GM21360 (cell line): ENCODE measurements around the gene CCDC85B.

ENCODE experiments used
- ATAC-seq: cut with Tn5 transposase; IDR thresholded peaks from one replicate; pipeline ENCODE4 v1.9.1; 2021; ENCODE audit warnings: mild to moderate bottlenecking, moderate library complexity; ENCODE audit not compliant: unreplicated experiment

Gene CCDC85B

DNA sequence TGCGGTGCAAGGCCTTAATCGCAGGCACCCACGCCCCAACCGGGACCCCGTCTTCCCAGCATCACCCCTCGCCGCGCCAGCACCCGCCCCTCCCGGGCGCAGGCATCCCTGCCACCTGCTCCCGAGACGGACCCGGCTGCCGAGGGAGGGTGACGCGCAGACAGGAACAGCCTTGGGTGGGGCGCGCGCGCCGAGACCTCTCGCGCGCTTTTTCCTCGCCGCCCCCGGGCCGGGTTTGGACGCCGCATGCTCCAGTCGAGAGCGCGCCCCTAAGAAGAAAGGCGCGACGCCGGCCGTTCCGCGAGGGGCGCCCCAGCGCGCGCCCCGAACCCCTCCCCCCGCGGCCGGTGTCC is 33.0 kb upstream of the CCDC85B start:
- ATAC-seq: peak; percentile 1

DNA sequence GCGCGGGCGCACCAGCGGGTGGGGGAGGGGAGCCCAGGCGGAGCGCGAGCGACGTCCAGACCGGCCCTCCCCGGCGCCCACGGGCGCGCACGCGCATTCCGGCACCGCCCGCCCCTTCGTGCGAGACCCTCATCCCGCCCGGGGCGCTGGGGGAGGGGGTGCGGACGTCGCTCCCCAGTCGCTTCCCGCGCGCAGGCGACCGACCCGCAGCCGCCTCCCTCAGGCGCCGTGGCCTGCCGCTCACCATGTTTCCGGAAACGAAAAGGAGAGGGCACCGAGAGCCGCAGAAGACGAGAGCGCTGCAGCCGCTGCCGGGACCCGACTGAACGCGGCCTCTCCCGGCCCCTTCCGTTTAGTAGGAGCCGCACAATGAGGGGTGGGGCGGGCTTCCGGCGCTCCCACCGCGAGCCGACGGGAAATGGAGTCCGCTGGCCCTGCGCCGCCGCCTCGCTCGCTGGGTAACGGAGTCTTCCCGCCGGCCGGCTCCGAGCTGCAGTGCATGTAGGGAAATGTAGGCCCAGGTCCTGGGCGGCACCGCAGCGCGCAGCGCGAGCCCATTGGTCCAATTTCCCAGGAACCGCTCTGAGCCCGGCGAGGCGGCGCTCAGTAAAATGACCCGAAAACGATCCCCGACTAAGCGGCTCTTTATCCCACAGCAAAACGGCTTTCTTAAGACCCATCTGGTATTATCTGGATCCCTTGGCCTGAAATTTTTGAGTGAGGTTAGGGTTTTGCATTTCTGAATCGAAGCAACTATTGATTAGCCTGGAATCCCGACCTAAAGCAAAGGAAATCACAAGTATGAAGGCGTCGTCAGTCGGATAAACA is 32.4 kb upstream of the CCDC85B start, which contains the start of gene CFL1:
Gene CFL1 (minus strand): TSS at position 328 of the 828 bp plus-strand sequence. CDS start 81 bp downstream, at position 247.
- peak; percentile 42 for ATAC-seq

DNA sequence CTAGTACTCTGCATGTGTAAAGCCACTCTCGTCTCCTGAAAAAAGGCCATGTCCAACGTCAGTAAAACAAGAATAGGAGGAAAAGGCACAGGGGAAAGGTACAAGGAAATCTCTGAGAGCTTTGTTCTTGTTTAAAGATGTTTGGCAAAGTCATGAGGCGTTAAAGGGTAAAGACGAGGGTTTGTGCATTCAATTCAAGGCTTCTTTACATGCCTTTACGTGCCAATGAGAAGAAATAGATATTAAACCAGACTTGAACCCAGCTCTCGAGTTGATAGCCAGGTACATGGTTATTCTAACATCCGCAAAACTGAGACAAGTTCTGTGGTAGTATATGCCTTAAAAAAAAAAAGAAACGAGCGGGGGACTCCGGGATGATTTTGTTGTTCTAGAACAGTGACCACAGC is 31.8 kb upstream of the CCDC85B start:
- ATAC-seq: no peak

DNA sequence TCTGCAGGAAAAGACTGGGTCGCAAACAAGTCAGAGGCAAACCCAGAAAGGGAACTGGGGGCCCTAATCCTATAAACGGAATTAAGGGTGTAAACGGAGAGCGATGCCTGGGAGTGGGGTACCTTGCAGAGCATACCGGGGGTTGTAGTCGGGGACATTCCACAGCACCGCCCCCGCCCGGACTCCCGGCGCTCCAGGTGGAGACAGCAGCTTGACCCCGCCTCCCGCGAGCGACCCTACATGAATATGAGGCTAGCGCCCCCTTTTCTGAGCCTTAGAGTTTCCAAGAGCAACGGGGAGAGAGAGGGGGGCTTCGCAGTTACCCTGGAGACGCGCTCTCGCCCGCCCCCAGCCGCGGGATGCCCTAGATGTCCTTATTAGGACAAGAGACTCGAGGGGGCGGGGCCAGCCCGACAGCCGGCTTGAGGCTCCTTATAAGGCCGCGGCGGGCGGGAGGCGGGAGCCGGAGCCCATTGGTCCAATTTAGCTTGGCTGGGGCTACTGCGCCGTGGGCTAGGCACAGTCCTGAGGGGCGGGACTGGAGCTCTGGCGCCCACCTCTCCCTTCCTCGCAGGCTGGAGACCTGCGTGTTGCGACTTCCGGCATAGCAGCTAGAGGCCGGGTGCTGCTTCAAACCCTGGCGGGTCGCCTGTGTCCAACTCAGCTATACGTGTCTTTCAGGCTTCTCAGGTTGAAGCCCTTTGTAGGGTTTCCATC is 31.2 kb upstream of the CCDC85B start:
- peak; percentile 49 for ATAC-seq

DNA sequence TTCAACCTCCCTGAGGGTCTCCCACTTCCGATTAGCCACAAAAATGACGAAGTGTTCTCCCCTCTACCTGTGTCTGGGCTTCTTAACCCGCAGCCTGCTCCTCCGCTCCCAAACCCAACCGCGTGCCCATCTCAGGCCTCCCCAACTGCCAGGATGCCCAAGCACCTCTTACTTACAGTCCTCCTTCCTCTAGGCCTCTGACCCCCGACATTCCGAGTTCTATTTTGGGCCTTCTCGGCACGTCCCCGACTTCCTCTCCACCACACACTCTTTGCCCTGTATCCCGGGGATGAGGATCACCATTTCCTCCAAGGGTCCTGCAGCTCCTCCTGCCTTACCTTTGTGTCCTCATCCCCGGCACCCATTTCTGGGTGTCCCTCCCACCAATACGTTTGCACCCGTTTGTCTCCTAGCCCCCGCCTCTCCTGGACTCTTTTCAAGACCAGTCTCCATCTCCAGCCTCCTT is 30.6 kb upstream of the CCDC85B start:
- no peak for ATAC-seq

DNA sequence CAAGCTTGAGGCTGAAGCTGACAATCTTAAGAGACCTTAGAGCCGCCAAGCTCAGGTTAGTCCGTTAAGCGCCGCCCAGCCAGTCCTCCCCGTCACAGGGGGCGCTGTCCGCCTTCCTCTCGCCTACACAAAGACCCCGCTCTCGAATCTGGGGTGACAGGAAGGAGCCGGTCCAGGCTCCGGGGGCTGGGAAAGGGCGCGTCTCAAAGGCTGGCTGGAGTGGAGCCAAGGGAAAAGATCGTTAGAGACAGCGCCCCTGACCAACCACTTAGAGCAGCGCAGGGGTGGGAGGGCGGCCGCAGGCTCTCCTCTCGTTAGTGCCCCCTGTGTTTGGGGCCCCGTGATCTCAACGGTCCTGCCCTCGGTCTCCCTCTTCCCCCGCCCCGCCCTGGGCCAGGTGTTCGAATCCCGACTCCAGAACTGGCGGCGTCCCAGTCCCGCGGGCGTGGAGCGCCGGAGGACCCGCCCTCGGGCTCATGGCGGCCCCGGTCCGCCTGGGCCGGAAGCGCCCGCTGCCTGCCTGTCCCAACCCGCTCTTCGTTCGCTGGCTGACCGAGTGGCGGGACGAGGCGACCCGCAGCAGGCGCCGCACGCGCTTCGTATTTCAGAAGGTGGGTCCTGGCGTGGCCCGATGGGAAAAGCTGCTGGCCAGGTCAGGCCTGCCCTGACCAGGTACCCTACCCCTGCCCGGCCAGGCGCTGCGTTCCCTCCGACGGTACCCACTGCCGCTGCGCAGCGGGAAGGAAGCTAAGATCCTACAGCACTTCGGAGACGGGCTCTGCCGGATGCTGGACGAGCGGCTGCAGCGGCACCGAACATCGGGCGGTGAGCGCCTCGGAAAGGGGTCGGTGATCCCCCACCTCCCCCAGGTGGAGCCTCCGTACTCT is 30.0 kb upstream of the CCDC85B start, which contains the start of gene MUS81:
Gene MUS81 (plus strand): TSS at position 156 of the 887 bp plus-strand sequence. CDS start 321 bp downstream, at position 477.
- ATAC-seq: peak; percentile 21

DNA sequence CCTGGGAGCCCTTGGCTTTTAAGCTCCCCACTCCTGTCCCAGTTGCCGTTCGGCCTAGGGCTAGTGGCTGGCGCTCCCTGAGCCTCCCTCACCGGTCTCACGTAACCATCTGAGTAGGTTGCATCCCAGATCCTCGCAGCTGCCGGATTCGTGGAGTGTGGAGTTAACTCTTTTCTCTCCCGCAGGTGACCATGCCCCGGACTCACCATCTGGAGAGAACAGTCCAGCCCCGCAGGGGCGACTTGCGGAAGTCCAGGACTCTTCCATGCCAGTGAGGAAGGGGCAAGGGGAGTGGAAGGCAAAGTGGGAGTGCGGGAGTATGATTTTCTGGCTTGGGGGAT is 29.3 kb upstream of the CCDC85B start:
- ATAC-seq: no peak

DNA sequence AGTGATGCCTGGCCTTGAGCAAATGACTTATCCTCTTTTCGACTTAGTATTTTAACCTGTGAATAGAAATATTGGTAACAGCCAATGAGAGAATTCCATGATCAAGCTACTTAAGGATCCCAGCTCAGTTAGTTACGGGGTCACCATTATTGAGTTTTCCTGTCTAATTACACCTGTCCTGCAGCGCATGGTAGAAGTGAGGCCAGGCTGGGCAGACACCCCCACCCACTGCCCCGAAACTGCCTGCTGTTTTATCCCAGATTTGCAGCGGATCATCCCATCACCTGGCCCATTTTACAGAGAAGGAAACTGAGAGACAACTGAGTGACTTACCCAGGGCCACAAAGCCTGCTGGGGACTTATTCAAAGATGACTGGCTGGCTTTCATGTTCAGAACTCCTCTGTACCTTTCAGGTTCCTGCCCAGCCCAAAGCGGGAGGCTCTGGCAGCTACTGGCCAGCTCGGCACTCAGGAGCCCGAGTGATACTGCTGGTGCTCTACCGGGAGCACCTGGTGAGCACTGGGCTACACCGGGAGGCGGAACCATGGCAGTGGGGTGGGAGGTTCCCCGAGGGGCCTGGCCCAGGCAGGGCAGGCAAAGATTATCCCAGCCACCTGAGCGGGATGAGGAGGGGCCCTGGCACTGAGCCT is 28.8 kb upstream of the CCDC85B start:
- ATAC-seq: no peak

DNA sequence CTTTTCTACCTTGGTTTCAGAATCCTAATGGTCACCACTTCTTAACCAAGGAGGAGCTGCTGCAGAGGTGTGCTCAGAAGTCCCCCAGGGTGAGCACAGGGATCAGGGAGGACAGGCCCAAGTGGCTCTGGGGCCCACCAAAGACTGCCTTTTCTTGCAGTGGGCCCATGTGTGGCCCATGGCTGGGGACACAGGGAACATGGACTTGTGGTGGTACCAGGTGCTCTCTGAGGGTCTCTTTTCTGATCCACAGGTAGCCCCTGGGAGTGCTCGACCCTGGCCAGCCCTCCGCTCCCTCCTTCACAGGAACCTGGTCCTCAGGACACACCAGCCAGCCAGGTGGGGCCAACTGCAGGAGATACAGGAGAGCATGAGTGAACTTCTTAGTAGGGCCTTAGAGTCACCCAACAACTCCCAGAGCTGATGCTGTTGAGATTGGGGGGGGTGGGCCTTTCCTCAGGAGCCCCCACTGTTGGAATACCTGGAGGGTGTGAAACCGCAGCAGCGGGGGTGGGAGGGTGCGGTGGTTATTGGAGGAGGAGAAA is 28.2 kb upstream of the CCDC85B start:
- ATAC-seq: no peak

DNA sequence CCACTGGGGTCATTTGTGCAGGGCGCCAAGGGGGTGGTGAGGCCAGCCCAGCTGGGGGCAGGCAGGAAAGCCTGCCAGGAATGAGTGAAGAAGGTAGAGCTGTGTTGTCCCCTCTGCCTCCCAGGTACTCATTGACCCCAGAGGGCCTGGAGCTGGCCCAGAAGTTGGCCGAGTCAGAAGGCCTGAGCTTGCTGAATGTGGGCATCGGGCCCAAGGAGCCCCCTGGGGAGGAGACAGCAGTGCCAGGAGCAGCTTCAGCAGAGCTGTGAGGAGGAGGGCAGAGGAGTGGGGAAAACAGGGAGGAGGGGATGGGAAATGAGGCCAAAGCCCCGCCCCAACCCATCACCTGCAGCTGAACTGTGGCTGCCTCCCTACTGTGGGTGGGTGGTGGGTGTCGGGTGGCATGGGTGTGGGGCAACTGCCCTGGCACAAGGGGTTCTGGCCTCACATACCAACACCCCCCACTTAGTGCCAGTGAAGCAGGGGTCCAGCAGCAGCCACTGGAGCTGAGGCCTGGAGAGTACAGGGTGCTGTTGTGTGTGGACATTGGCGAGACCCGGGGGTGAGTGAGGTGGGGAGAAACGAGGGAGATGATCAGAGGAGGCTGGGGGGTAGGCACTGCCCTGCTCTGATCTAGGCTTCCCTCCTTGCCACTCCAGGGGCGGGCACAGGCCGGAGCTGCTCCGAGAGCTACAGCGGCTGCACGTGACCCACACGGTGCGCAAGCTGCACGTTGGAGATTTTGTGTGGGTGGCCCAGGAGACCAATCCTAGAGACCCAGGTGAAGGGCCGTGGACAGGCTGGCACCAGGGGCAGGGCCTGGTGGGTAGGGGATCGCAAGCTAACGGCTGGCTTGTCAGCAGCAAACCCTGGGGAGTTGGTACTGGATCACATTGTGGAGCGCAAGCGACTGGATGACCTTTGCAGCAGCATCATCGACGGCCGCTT is 27.3 kb upstream of the CCDC85B start:
- ATAC-seq: no peak

DNA sequence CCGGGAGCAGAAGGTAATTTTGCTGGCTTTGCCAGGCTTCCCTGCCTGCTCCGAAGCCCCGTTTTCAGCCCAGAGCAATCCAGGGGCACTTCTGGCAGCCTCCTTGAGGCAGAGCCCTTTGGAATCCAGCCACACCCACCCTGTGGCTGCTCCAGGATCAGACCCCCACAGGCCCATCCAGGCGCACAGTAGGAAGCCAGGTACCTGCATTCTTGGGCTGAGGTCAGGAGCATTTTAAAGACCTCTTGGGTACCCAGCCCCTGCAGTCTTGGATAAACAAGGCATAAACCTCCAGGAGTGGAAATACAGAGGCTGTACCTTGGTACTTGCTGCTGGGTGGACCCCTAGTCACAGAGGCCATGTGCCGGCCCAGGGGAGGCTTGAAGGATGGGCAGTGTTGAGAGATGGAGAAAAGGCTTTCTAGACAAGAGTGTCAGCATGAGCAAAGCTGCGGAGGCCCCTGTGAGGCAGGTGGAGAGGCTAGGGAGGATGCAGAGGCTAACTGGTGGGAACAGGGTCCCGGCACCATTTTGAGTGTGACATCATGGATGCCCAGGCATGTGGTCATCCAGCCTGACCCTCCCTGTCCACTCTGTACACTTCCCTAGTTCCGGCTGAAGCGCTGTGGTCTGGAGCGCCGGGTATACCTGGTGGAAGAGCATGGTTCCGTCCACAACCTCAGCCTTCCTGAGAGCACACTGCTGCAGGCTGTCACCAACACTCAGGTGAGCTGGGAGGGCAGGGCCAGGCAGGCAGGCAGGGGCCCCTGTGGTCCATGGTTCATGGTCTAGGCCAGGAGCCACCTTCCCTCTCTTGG is 26.4 kb upstream of the CCDC85B start:
- ATAC-seq: no peak

DNA sequence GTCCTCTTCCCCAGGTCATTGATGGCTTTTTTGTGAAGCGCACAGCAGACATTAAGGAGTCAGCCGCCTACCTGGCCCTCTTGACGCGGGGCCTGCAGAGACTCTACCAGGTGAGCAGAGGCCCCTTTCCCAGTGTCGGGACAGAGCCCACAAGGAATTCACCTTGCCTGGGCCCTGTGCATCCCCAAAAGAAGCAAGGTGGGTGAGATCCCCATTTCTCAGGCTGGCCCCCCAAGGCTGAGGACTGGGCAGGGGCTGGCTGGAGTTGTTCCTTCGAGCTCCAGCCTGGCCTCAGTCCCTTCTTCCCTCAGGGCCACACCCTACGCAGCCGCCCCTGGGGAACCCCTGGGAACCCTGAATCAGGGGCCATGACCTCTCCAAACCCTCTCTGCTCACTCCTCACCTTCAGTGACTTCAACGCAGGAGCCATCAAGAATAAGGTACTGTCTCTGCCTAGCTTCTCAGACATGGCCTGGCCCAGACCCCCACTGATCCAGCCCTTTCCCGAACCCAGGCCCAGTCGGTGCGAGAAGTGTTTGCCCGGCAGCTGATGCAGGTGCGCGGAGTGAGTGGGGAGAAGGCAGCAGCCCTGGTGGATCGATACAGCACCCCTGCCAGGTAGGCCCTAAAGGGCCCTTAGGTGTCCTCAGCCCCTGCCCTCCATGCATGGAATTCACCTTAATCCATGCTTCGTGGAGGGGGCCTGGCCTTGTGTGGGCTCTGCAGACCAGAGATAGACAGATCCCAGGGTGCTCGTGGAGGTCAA is 25.6 kb upstream of the CCDC85B start:
- no peak for ATAC-seq

DNA sequence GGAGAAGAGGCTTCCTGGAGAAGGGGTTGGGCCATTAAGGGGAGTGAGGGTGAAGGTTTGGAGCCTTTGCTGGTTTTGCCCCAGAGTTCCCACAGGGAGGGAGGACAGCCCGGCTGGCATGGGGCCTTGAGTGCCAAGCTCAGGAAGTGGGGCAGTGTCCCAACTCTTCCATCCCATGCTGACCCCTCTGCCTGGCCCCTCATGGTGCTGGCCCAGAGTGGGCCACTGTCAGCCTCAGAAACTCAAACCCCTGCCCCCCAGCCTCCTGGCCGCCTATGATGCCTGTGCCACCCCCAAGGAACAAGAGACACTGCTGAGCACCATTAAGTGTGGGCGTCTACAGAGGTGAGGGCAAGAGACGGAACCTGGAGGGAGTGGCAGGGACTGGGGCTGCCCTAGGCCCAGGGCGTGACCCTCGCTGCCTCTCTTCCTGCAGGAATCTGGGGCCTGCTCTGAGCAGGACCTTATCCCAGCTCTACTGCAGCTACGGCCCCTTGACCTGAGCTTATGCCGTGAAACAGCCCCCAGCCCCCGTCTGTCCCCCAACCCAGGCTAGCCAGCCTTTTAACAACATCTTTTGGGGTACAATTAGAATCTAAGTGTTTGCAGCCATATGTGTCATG is 24.8 kb upstream of the CCDC85B start:
- ATAC-seq: no peak

DNA sequence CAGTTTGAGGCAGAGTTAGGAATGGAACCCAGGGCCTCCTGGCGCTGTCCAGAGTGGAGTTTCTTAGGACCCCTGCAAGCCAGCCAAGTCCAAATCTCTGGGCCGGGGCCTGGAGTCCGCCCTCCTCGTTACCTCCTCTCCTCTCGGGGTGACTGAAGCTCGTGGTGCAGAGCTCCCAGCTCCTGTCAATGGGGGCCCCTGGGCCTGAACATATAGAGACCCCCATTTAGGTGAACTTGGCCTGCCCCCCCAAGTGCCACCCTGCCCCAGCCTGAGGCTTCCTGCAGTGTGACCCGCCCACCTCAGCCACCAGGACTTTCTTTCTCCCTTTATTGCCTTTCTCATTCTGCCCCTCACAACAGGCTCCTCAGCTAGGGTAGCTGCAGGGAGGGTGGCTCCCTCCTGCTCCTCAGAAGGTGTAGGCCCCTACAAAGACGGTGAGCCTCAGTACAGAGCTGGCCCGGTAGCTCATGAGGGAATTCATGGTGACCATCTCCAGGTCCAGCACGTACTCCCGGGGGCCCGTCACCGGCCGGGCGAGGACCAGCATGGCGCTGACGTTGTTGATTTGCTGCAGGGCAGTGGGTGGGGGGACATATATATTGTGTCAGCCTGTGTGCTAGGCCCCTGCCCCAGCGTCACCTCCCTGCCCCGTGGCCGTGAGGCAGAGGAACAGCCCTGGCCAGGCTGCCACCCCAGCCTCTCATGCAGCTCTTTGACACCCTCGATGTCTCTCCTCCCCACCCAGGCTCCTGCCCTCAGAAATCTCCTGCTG is 23.8 kb upstream of the CCDC85B start:
- no peak for ATAC-seq

DNA sequence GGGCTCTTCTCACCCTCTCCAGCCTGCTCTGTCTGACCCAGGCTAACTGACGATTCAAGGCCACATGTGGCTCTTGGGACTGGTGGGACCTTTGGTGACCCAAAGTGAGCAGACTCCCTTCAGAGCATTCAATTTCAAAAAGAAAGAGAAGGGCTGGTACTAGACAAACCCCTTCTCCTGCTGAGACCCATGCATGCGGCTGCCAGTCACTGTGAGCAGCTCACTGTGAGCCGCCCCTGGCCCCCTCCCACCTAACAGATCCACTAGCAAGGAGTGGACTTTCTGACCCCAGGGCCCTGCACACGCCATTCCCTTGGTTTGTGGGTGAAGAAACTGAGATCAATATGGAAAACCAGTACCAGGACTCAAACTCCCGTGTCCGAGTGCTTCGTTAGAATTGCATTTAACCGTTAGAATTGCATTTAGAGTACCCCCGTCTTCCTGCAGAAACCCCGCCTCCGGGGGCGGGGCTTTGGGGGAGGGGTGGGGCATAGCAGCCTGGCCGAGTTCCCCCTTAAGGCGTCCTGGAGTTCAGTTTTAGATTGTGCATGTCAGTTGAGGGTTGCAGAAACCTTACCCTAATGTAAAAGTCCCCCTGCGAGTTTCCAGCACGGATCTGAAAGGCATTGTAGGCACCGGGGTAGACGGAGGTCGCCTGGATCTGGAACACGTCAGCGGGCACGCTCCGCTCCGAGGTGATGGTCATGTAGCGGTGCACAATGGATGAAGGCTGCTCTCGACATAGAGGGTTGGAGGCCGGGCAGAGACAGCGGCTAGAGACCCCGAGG is 23.0 kb upstream of the CCDC85B start:
- ATAC-seq: no peak
